NCI-H146 treated with DMSO at 0.1 percent for 48 hours (cell line): ENCODE data around the gene ENTPD3.

Experiments
- DNase-seq: peaks from one replicate; lab custom pipeline; 2025; ENCODE audit not compliant: unreplicated experiment; lab: John Stamatoyannopoulos, UW

Gene ENTPD3, protein sequence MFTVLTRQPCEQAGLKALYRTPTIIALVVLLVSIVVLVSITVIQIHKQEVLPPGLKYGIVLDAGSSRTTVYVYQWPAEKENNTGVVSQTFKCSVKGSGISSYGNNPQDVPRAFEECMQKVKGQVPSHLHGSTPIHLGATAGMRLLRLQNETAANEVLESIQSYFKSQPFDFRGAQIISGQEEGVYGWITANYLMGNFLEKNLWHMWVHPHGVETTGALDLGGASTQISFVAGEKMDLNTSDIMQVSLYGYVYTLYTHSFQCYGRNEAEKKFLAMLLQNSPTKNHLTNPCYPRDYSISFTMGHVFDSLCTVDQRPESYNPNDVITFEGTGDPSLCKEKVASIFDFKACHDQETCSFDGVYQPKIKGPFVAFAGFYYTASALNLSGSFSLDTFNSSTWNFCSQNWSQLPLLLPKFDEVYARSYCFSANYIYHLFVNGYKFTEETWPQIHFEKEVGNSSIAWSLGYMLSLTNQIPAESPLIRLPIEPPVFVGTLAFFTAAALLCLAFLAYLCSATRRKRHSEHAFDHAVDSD

GRCh38 chr3:40387001-40387894, at the start of gene ENTPD3:
Gene ENTPD3, plus strand, starts transcription at chr3:40387184. Its CDS starts 874 bp downstream, at chr3:40388058.
- no peak for DNase-seq

DNA sequence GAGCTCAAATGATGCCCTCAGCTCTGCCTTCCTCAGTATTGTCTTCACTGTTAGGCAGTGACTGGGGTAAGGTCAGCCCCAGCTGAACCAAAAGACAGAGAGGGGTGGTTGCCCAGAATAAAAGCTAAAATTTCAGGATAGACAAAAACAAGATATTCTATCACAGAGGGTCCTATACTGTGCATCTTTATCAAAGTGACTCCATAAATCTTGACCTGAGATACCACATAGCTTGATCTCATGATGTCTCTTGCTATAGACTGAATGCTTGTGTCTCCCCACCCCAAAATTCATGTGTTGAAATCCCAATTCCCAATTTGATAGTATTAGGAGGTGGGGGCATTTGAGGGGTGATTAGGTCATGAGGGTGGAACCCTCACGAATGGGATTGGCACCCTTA, 47.1 kb upstream of the ENTPD3 start:
- DNase-seq: no peak

- DNase-seq: no peak
Observed at GRCh38 chr3:40340541-40341170, 46.3 kb upstream of the ENTPD3 start.

- no peak for DNase-seq
Observed at GRCh38 chr3:40341671-40342070, 45.3 kb upstream of the ENTPD3 start.

DNA sequence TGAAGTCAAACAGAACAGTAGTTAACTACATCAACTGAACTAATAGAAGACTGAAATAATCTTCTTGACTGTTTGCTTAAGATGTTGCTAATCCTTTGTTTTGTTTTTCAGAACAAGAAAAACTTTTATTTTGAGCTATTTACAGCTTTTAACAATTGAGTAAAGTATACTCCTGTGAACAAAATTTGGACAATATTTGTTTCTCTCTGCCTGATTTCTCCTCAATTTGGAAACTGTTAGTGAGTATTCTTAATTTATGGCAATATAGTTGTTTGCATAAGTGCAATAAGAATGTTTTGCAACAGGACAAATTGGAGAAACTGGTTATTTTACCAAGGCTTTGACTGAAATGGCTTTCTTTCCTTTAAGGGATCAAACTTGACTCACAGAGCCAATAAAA, 36.5 kb upstream of the ENTPD3 start:
- DNase-seq: no peak

DNA sequence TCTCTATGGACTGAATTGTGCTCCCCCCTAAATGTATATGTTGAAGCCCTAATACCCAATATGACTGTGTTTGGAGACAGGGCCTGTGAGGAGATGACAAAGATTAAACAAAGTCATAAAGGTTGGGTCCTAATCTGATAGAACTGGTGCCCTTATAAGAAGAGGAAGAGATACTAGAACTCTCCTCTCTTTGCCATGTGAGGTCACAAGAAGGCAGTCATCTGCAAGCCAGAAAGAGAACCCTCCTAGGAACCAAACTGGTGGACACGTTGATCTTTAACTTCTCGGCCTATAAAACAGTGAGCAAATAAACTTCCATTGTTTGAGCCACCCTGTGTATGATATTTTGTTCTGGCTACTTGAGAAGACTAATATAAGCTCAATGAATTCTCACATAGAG, 31.6 kb upstream of the ENTPD3 start:
- no peak for DNase-seq

GRCh38 chr3:40358454-40358853, 28.5 kb upstream of the ENTPD3 start:
- DNase-seq: no peak

DNA sequence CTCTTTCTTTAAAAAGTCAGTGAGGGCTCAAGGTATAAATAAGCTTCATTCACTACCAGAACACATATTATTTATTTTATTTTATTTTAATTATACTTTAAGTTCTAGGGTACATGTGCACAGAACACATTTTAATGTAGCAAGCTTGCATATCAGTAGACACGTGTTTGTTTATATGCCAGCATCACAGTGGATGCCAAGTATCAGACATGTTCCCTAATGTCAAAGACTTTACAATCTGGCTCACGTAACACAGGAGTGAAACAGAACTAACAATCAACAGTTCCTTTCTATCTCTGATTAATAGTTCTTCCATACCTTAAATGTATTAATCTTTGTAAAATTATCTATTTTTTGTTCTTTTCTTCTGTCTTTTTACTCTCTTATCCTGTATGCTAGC, 23.3 kb upstream of the ENTPD3 start:
- no peak for DNase-seq

DNA sequence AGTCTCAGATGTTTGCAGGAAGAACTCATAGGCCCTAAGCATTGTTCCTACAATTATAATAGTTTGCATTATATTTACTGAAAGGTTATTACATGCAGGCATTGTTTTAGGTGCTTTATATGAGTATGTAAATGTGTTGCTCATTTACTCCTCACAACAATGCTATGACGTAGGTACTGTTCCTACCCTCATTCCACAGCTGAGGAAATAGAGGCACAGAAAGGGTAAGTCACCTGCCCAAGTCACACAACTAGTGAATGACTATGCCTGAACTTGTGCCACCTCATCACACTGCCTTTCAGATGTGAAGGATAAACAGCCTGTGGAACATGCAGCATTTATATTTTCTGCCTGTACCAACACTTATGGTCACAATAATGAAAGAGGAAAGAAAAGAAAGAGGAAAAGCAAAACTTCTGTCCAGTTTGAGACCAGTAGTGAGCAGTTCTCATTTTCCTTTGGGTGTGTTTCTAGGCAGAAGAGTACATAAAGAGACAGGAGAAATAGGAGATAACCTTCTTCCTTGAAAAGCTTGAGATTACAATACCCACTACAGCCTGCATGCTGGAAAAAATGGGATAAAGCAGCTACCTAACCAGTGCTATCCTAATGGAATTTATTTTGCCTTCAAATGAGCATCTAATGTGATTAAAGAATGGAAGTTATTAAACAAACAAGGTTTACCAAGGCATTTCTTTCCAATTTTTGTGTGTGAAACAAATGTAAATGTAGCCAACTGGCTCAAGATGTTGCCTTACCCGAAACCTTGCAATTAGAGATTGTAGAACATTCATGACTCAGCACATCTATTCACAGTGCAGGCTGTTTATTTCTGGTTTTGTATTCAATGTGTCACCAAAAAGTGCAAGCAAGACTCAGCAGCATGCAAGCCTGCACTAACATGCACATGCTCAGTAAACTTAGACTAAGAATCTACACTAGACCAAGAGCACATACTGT, 20.5 kb upstream of the ENTPD3 start:
- no peak for DNase-seq

GRCh38 chr3:40369716-40370115, 17.3 kb upstream of the ENTPD3 start:
- DNase-seq: no peak

DNA sequence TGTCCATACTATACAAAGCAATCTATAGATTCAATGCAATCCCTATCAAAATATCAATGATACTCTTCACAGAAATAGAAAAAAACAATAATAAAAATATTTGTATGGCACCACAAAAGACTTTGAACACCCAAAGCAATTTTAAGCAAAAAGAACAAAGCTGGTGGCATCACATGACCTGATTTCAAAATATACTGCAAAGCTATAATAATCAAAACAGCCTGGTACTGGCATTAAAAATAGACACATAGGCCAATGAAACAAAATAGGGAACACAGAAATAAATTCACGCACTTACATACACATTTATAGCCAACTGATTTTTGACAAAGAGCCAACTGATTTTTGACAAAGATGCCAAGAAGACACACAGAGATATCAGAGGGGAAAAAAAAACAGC, 9.2 kb upstream of the ENTPD3 start:
- DNase-seq: no peak

GRCh38 chr3:40379674-40380306, 7.2 kb upstream of the ENTPD3 start:
- DNase-seq: no peak

DNA sequence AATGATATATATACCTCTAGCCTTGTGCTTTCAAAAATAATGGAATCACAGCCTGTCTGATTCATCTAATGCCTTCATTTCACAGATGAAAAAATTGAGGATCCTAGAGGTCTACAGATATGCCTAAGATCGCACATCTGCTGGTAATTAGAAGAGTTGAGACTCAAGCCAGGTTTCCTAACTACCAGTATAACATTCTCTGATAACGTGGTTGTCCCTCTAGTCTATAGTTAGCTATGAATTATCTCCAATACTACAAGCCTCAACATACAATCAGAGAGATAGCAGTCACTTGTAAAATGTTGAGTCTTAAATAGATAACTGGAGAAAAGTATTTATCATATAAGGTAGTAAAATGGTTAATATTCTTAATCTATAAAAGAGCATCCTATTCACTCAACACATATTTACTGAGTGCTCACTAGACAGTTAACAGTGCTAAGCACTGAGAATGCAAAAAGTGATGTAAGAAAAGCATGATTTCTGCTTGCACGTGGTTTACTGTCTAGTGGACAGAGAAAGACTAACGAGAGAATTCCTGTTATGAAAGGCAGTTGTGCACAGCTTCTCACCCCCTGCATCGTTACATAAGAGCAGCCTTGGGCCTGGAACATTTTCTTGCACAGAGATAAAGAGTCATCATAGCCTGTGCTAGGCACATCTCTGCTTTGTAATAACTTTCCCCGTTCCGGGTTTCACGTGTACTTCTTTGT, 4.9 kb upstream of the ENTPD3 start:
- no peak for DNase-seq

GRCh38 chr3:40382617-40382979, 4.4 kb upstream of the ENTPD3 start:
- no peak for DNase-seq

GRCh38 chr3:40386213-40386612, 771 bp upstream of the ENTPD3 start:
- DNase-seq: no peak

GRCh38 chr3:40387895-40388254, 891 bp downstream of the ENTPD3 start:
- DNase-seq: no peak

- no peak for DNase-seq
Observed at GRCh38 chr3:40396406-40396805, 9.4 kb downstream of the ENTPD3 start.

DNA sequence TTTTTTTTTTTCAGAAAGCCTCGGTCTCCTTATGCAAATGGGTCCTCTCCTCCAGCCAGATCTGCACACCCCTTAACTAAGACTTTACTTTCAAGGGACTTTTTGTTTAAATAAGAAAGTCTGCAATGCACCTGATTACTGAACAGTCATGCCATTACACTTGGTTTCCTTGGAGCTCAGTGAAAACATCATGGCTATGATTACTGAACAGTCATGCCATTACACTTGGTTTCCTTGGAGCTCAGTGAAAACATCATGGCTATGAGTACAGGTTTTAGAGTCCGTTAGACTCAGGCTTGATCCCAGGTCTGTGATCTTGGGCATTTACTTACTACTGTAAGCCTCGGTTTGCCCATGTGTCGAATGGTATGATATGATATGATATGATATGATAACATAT, 10.1 kb downstream of the ENTPD3 start:
- DNase-seq: no peak

- no peak for DNase-seq
Observed at GRCh38 chr3:40397912-40398311, 10.9 kb downstream of the ENTPD3 start.
